Measurements from ENCODE around the gene GCC2. TPM values are rescaled to one million over a fixed set of nuclear protein-coding genes. Genes with fewer than 3 reads are reported as not detected.

Gene GCC2
- total and polyA plus RNA-seq, 2 of the 8 experiments (the other 6 are each of a cell fraction or from before 2014, with no cell fraction given): 4.6 to 54.9 TPM

GRCh38 chr2:108449410-108450130, 564 bp downstream of the GCC2 start (continued):
- TF ChIP-seq RNF2 (IDR thresholded peaks at IDR 0.05; ENCODE audit: borderline replicate concordance, low read depth, low read length, missing control alignments, poor library complexity, severe bottlenecking) (no peak), EP300 (IDR thresholded peaks at IDR 0.05; ENCODE audit: borderline replicate concordance in 1 of 2, low read depth in 2 of 2, low read length in 2 of 2) (no peak), JUN (IDR thresholded peaks at IDR 0.05; ENCODE audit: low read depth, low read length) (no peak), TAF7 (optimal IDR thresholded peaks at IDR 0.05; ENCODE audit: borderline replicate concordance, low read depth, low read length) (no peak), NRF1 (IDR thresholded peaks at IDR 0.05; ENCODE audit: low read depth, low read length) (no peak), USF2 (IDR thresholded peaks at IDR 0.05; ENCODE audit: low read length) (no peak), SIX5 (IDR thresholded peaks at IDR 0.05; ENCODE audit: low read depth, low read length) (no peak), ZNF274 (IDR thresholded peaks at IDR 0.05; ENCODE audit: borderline replicate concordance, extremely low read depth, low read length) (no peak), KDM4A (IDR thresholded peaks at IDR 0.05; ENCODE audit: low read depth, low read length, severe bottlenecking) (peak; percentile 30), POLR2A (IDR thresholded peaks at IDR 0.05; ENCODE audit: control extremely low read depth in 1 of 2, low read depth in 2 of 2, low read length in 2 of 2) (peak in 1 of 2 experiments; percentile 3; a peak in 1 of 3 replicates), CHD2 (IDR thresholded peaks at IDR 0.05; ENCODE audit: low read length) (no peak), YY1 (IDR thresholded peaks at IDR 0.05; ENCODE audit: low read depth, low read length) (0 out of 2 replicates have a peak, but pooled peaks have one; percentile 6), CTCF (IDR thresholded peaks at IDR 0.05; ENCODE audit: control extremely low read depth in 1 of 3, insufficient read depth in 1 of 3, low read depth in 1 of 3, low read length in 3 of 3) (no peak), CTBP2 (IDR thresholded peaks at IDR 0.05; ENCODE audit: borderline replicate concordance, insufficient read depth, insufficient read length, low read length) (no peak)
